Endothelial cell of umbilical vein (primary cell): ENCODE data around the gene TOP3B. TPM values are rescaled to one million over a fixed set of nuclear protein-coding genes. Genes with fewer than 3 reads are reported as not detected.

Experiments used
- BruUV-seq: library from RNA; stranded (reverse); fragments of 400-500 nt; replicated peaks from 2 replicates; lab custom pipeline; 2021; lab: Mats Ljungman, UMichigan
- CTCF ChIA-PET: fragments of 300-600, 350-600 bp; sonication (Branson Sonifier 250); formaldehyde crosslinking; loops from one replicate; lab custom pipeline; 2021; ENCODE audit warnings: antibody characterized with exemption, inconsistent platforms; lab: Charles Lee
- POLR2A ChIA-PET: fragments of 300-600, 350-600 bp; sonication (Branson Sonifier 250); formaldehyde crosslinking; loops from one replicate; lab custom pipeline; 2021; ENCODE audit warnings: antibody characterized with exemption, inconsistent platforms; lab: Charles Lee
- DNase-seq: peaks from one replicate; pipeline ENCODE4 v3.0.0-alpha.2; 2011; ENCODE audit warnings: low read depth, low spot score
- FAIRE-seq: peaks from 2 replicates; lab custom pipeline; 2011; peaks lifted over from hg19 to GRCh38; lab: Jason Lieb, UNC
- H2AFZ ChIP-seq: 2 replicates; pipeline ENCODE4 v1.6.0; 2012; ENCODE audit warnings: low read depth, low read length, control low read depth, inconsistent platforms
- H3K27ac ChIP-seq: 2 replicates; pipeline ENCODE4 v1.5.1; 2011; ENCODE audit warnings: low read depth, mild to moderate bottlenecking, control low read depth, low read length, moderate library complexity; ENCODE audit not compliant: insufficient read depth
- H3K27me3 ChIP-seq, 2 experiments: 2 replicates each; pipeline versions ENCODE4 v1.6.0 to v1.6.1; 2011; ENCODE audit warnings: low read length in 2 of 2, mixed read lengths in 1 of 2; ENCODE audit not compliant: control insufficient read depth in 2 of 2, insufficient read depth in 2 of 2
- H3K36me3 ChIP-seq, 2 experiments: 2 replicates in 1 of 2; 3 replicates in 1 of 2; pipeline ENCODE4 v1.5.1; 2011; ENCODE audit warnings: low read length in 2 of 2, mild to moderate bottlenecking in 1 of 2, moderate library complexity in 1 of 2; ENCODE audit not compliant: control insufficient read depth in 2 of 2, insufficient read depth in 2 of 2; ENCODE audit errors: extremely low read depth in 1 of 2
- H3K4me1 ChIP-seq: 3 replicates; pipeline ENCODE4 v1.5.1; 2011; ENCODE audit warnings: mild to moderate bottlenecking, low read length; ENCODE audit not compliant: control insufficient read depth, insufficient read depth; ENCODE audit errors: extremely low read depth
- H3K4me2 ChIP-seq: 2 replicates; pipeline ENCODE4 v1.6.1; 2011; ENCODE audit warnings: low read length, control low read depth, mixed read lengths; ENCODE audit not compliant: insufficient read depth
- H3K4me3 ChIP-seq, 3 experiments: fragments of 200-600 bp in 1 of 3; sonication (generic), shearing (Covaris generic) in 1 of 3; replicated peaks in 1 of 3; 2 replicates each; pipeline ENCODE4 v1.5.1; 2011 to 2016; ENCODE audit warnings: control low read depth in 3 of 3, low read length in 3 of 3, mild to moderate bottlenecking in 2 of 3, inconsistent platforms in 1 of 3, low read depth in 1 of 3, moderate library complexity in 1 of 3; ENCODE audit not compliant: insufficient read depth in 1 of 3
- H3K79me2 ChIP-seq: 2 replicates; pipeline ENCODE4 v1.6.0; 2012; ENCODE audit warnings: low read length, inconsistent platforms; ENCODE audit not compliant: control insufficient read depth, insufficient read depth
- H3K9ac ChIP-seq: replicated peaks from 2 replicates; pipeline ENCODE3; 2011; ENCODE audit warnings: low read length, control low read depth; ENCODE audit not compliant: insufficient read depth; ENCODE audit errors: extremely low read depth
- H3K9me1 ChIP-seq: replicated peaks from 3 replicates; pipeline ENCODE4 v1.6.0; 2011; ENCODE audit warnings: mild to moderate bottlenecking, low read length; ENCODE audit not compliant: control insufficient read depth, insufficient read depth; ENCODE audit errors: extremely low read depth
- H3K9me3 ChIP-seq: replicated peaks from 2 replicates; pipeline ENCODE4 v1.5.1; 2012; ENCODE audit warnings: low read length, inconsistent platforms; ENCODE audit not compliant: control insufficient read depth, insufficient read depth
- H4K20me1 ChIP-seq: replicated peaks from 2 replicates; pipeline ENCODE3; 2011; ENCODE audit warnings: mild to moderate bottlenecking, low read length; ENCODE audit not compliant: control insufficient read depth, insufficient read depth; ENCODE audit errors: extremely low read depth
- EZH2 ChIP-seq: IDR thresholded peaks from 2 replicates; pipeline ENCODE4 v1.6.1; 2012; ENCODE audit warnings: borderline replicate concordance, low read depth, mild to moderate bottlenecking, moderate library complexity, low read length, inconsistent platforms; ENCODE audit not compliant: severe bottlenecking
- FOS ChIP-seq: IDR thresholded peaks from 2 replicates; pipeline ENCODE4 v1.6.1; 2011; ENCODE audit warnings: mild to moderate bottlenecking, low read length, moderate library complexity, borderline replicate concordance; ENCODE audit not compliant: insufficient read depth
- GATA2 ChIP-seq: IDR thresholded peaks from 2 replicates; pipeline ENCODE4 v1.7.0; 2011; ENCODE audit warnings: low read depth, mild to moderate bottlenecking, moderate library complexity, mixed read lengths, low read length; ENCODE audit not compliant: insufficient read length, insufficient read depth
- JUN ChIP-seq: IDR thresholded peaks from 2 replicates; pipeline ENCODE4 v1.6.1; 2011; ENCODE audit warnings: borderline replicate concordance, low read depth; ENCODE audit not compliant: insufficient read length, insufficient read depth
- MAX ChIP-seq: IDR thresholded peaks from 2 replicates; pipeline ENCODE4 v1.6.1; 2011; ENCODE audit not compliant: insufficient read depth, insufficient read length
- MYC ChIP-seq: IDR thresholded peaks from one replicate; pipeline ENCODE4 v1.6.1; 2011; ENCODE audit warnings: mild to moderate bottlenecking, low read depth, low read length
- POLR2A ChIP-seq: IDR thresholded peaks from 2 replicates; pipeline ENCODE4 v1.6.1; 2012; ENCODE audit warnings: low read depth, mild to moderate bottlenecking, control low read depth, low read length
- POLR2AphosphoS5 ChIP-seq: IDR thresholded peaks from 2 replicates; pipeline ENCODE4 v1.6.1; 2012; ENCODE audit warnings: low read depth, mild to moderate bottlenecking, control low read depth, low read length, moderate library complexity; ENCODE audit not compliant: insufficient read depth
- dilution Hi-C: fragments of 300-500 bp; cut with MboI; formaldehyde crosslinking; loops from one replicate; pipeline ENCODE4 v1.15.0; 2019; ENCODE audit warnings: low sequenced_read_pairs; ENCODE audit not compliant: extremely low pct_ligation_motif_present
- intact Hi-C: fragments of 100-400 bp; cut with micrococcal nuclease; formaldehyde crosslinking; loops from one replicate; pipeline ENCODE4 v1.10.0; 2022
- polyA plus RNA-seq, 4 experiments: library from polyadenylated mRNA; depleted of rRNA in 3 of 4; stranded (reverse) in 3 of 4; unstranded in 1 of 4; fragments of >200 nt; gene quantifications; 2 replicates each; pipeline versions ENCODE4 v1.2.1 to v1.2.3, GENCODE V29; 2011 to 2012; ENCODE audit warnings: missing spikeins in 1 of 4
- total RNA-seq: library from RNA; stranded (reverse); gene quantifications from 2 replicates; pipeline ENCODE4 v1.2.3, GENCODE V29; 2021
- TF ChIP-seq, protein P1 (sequence below), 2 donors: IDR thresholded peaks; 1 replicate in 1 of 2; 2 replicates in 1 of 2; pipeline ENCODE4 v1.5.1; 2011; ENCODE audit warnings: low read length in 2 of 2, mild to moderate bottlenecking in 2 of 2, moderate library complexity in 2 of 2, control low read depth in 1 of 2, inconsistent platforms in 1 of 2, low read depth in 1 of 2; ENCODE audit not compliant: insufficient read depth in 1 of 2; ENCODE audit errors: extremely low read depth in 1 of 2

Gene TOP3B
- total and polyA plus RNA-seq, 2 donors (not counting 3 experiments of a cell fraction or from before 2014, with no cell fraction given), result 25.2 to 56.5 TPM

- intact Hi-C loops (no loop called here), dilution Hi-C loops (no loop called here)
- no peaks in the 10 kb centered on the region for H3K9me1 ChIP-seq
- H2AFZ ChIP-seq, result peak overlapping the region; percentile 7
- H3K27me3 ChIP-seq, result peaks cover 8 to 22% of the 10 kb centered on the region in 2 experiments
- BruUV-seq, result no TSS peak
- no peaks in the 10 kb centered on the region for H3K79me2 ChIP-seq
- H3K9ac ChIP-seq, result no peak overlapping the region
- FAIRE-seq (no peak), DNase-seq (no peak)
- H3K4me3 ChIP-seq, result no peak overlapping the region
- H3K36me3 ChIP-seq, result no peaks in the 10 kb centered on the region
- no peak overlapping the region for H3K4me2 ChIP-seq
- no peak overlapping the region for H3K27ac ChIP-seq
- no peak for TF ChIP-seq POLR2A
- no peak for TF ChIP-seq EZH2
- TF ChIP-seq, protein P1, sequence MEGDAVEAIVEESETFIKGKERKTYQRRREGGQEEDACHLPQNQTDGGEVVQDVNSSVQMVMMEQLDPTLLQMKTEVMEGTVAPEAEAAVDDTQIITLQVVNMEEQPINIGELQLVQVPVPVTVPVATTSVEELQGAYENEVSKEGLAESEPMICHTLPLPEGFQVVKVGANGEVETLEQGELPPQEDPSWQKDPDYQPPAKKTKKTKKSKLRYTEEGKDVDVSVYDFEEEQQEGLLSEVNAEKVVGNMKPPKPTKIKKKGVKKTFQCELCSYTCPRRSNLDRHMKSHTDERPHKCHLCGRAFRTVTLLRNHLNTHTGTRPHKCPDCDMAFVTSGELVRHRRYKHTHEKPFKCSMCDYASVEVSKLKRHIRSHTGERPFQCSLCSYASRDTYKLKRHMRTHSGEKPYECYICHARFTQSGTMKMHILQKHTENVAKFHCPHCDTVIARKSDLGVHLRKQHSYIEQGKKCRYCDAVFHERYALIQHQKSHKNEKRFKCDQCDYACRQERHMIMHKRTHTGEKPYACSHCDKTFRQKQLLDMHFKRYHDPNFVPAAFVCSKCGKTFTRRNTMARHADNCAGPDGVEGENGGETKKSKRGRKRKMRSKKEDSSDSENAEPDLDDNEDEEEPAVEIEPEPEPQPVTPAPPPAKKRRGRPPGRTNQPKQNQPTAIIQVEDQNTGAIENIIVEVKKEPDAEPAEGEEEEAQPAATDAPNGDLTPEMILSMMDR (IDR thresholded peaks at IDR 0.05; ENCODE audit: extremely low read depth in 1 of 2, insufficient read depth in 1 of 2, low read depth in 1 of 2, low read length in 2 of 2), result no peak
- TF ChIP-seq JUN, result no peak
- TF ChIP-seq MYC, result no peak
- TF ChIP-seq FOS, result no peak
- no peak for TF ChIP-seq POLR2AphosphoS5
- no peak for TF ChIP-seq GATA2
- no peak for TF ChIP-seq MAX
- no peaks in the 10 kb centered on the region for H4K20me1 ChIP-seq
- ChIA-PET CTCF (interaction anchor here (0.9 to 1.2 kb wide), 4 partner anchors 8 to 61 kb away, joined by 3 to 5 read pairs (median 3); no protein-coding TSS in a partner anchor), POLR2A (no interaction called here)
- no peaks in the 10 kb centered on the region for H3K4me1 ChIP-seq
- no peaks in the 10 kb centered on the region for H3K9me3 ChIP-seq
Observed at GRCh38 chr22:21998595-21999247, 16.1 kb upstream of the TOP3B start.
